GM23338 (cell line): Measurements from ENCODE around the gene ANKZF1. TPM values are rescaled to one million over a fixed set of nuclear protein-coding genes. Genes with fewer than 3 reads are reported as not detected.

Experiments used
- ATAC-seq: fragments of 200-7000 bp; cut with Tn5 transposase; 3 replicates; pipeline ENCODE4 v1.9.1; 2020
- DNase-seq: peaks from one replicate; pipeline ENCODE4 v3.0.0-alpha.2; 2015; ENCODE audit warnings: low spot score
- H2AFZ ChIP-seq: fragments of 200-600 bp; sonication (generic); 2 replicates; pipeline ENCODE4 v1.8.0; 2016; ENCODE audit warnings: antibody characterized with exemption, mild to moderate bottlenecking, moderate library complexity
- H3F3A ChIP-seq: fragments of 200-600 bp; sonication (generic); replicated peaks from 2 replicates; pipeline ENCODE4 v1.8.0; 2017; ENCODE audit warnings: antibody characterized with exemption, mixed run types, low read depth
- H3K27ac ChIP-seq: fragments of 200-600 bp; sonication (generic); 2 replicates; pipeline ENCODE4 v1.6.1; 2016; ENCODE audit warnings: low read depth
- H3K27me3 ChIP-seq: fragments of 200-600 bp; sonication (generic); 2 replicates; pipeline ENCODE4 v1.8.0; 2016; ENCODE audit warnings: mild to moderate bottlenecking, mixed run types, moderate library complexity; ENCODE audit not compliant: insufficient read depth
- H3K36me3 ChIP-seq: fragments of 200-600 bp; sonication (generic); 2 replicates; pipeline ENCODE4 v1.8.0; 2016; ENCODE audit warnings: mild to moderate bottlenecking; ENCODE audit not compliant: insufficient read depth
- H3K4me1 ChIP-seq: fragments of 200-600 bp; sonication (generic); 2 replicates; pipeline ENCODE4 v1.8.0; 2016; ENCODE audit warnings: mild to moderate bottlenecking, moderate library complexity; ENCODE audit not compliant: insufficient read depth
- H3K4me2 ChIP-seq: fragments of 200-600 bp; sonication (generic); 2 replicates; pipeline ENCODE4 v1.7.1; 2017; ENCODE audit warnings: mixed run types
- H3K4me3 ChIP-seq: fragments of 200-600 bp; sonication (generic); 2 replicates; pipeline ENCODE4 v1.6.1; 2016; ENCODE audit warnings: mixed run types
- H3K79me2 ChIP-seq: fragments of 200-600 bp; sonication (generic); replicated peaks from 2 replicates; pipeline ENCODE4 v1.8.0; 2017; ENCODE audit warnings: mild to moderate bottlenecking; ENCODE audit not compliant: insufficient read depth
- H3K9me2 ChIP-seq: fragments of 200-600 bp; sonication (generic); 2 replicates; pipeline ENCODE4 v1.8.0; 2017; ENCODE audit not compliant: insufficient read depth
- H4K20me1 ChIP-seq: fragments of 200-600 bp; sonication (generic); replicated peaks from 2 replicates; pipeline ENCODE4 v1.8.0; 2017; ENCODE audit warnings: mild to moderate bottlenecking; ENCODE audit not compliant: insufficient read depth
- H3K27ac Mint-ChIP-seq: 2 replicates; pipeline ENCODE4 v1.8.0; 2020; ENCODE audit warnings: inconsistent platforms, mild to moderate bottlenecking, moderate library complexity, mixed read lengths
- H3K27me3 Mint-ChIP-seq: 3 replicates; pipeline ENCODE4 v1.8.0; 2022; ENCODE audit warnings: low read depth, mild to moderate bottlenecking, moderate library complexity, mixed read lengths, inconsistent platforms; ENCODE audit not compliant: insufficient read depth, poor library complexity
- H3K36me3 Mint-ChIP-seq: 3 replicates; pipeline ENCODE4 v1.8.0; 2021; ENCODE audit warnings: low read depth, mild to moderate bottlenecking, inconsistent platforms, moderate library complexity, mixed read lengths
- H3K4me1 Mint-ChIP-seq: 3 replicates; pipeline ENCODE4 v1.8.0; 2020; ENCODE audit warnings: mild to moderate bottlenecking, inconsistent platforms, mixed read lengths
- H3K4me3 Mint-ChIP-seq: 3 replicates; pipeline ENCODE4 v1.8.0; 2021; ENCODE audit warnings: moderate library complexity, mild to moderate bottlenecking, inconsistent platforms, mixed read lengths
- H3K9me3 Mint-ChIP-seq: 3 replicates; pipeline ENCODE4 v1.8.0; 2020; ENCODE audit warnings: moderate library complexity, mild to moderate bottlenecking, inconsistent platforms, mixed read lengths
- CREB1 ChIP-seq: fragments of 250-450 bp; sonication (Bioruptor Pico); IDR thresholded peaks from 2 replicates; pipeline ENCODE4 v1.5.0; 2020; ENCODE audit warnings: low read depth, mild to moderate bottlenecking, moderate library complexity
- CTCF ChIP-seq, 2 experiments: fragments of 200-600 bp in 1 of 2; sonication (generic) in 1 of 2; conservative IDR thresholded peaks; 2 replicates each; pipeline versions ENCODE4 v1.5.1 to v1.6.1; 2016 to 2017; ENCODE audit warnings: antibody characterized with exemption in 2 of 2, low read depth in 2 of 2, mild to moderate bottlenecking in 2 of 2, moderate library complexity in 1 of 2
- ETS1 ChIP-seq: IDR thresholded peaks from 2 replicates; pipeline ENCODE4 v1.6.1; 2016; ENCODE audit warnings: antibody characterized with exemption
- EZH2 ChIP-seq: fragments of 200-600 bp; sonication (generic); IDR thresholded peaks from one replicate; pipeline ENCODE4 v1.8.0; 2017; ENCODE audit warnings: antibody characterized with exemption, mild to moderate bottlenecking, low read depth; ENCODE audit not compliant: unreplicated experiment
- EZH2phosphoT487 ChIP-seq: fragments of 200-600 bp; sonication (generic); IDR thresholded peaks from one replicate; pipeline ENCODE4 v1.8.1; 2018; ENCODE audit warnings: antibody characterized with exemption; ENCODE audit not compliant: unreplicated experiment
- JUNB ChIP-seq: IDR thresholded peaks from one replicate; pipeline ENCODE4 v1.6.1; 2016; ENCODE audit warnings: antibody characterized with exemption; ENCODE audit not compliant: unreplicated experiment
- NANOG ChIP-seq: IDR thresholded peaks from 2 replicates; pipeline ENCODE4 v1.6.1; 2016; ENCODE audit warnings: antibody characterized with exemption, borderline replicate concordance
- POLR2AphosphoS5 ChIP-seq: IDR thresholded peaks from 2 replicates; pipeline ENCODE4 v1.6.1; 2016; ENCODE audit warnings: antibody characterized with exemption, low read depth
- REST ChIP-seq: IDR thresholded peaks from one replicate; pipeline ENCODE4 v1.6.1; 2018; ENCODE audit warnings: antibody characterized with exemption; ENCODE audit not compliant: unreplicated experiment
- STAT1 ChIP-seq: IDR thresholded peaks from one replicate; pipeline ENCODE4 v1.6.1; 2016; ENCODE audit warnings: antibody characterized with exemption; ENCODE audit not compliant: unreplicated experiment
- ZNF114 ChIP-seq: fragments of 250-450 bp; sonication (Bioruptor Pico); IDR thresholded peaks from 2 replicates; pipeline ENCODE4 v1.5.0; 2020; ENCODE audit warnings: mild to moderate bottlenecking, moderate library complexity
- ZNF331 ChIP-seq: fragments of 250-450 bp; sonication (Bioruptor Pico); IDR thresholded peaks from 2 replicates; pipeline ENCODE4 v1.5.0; 2020; ENCODE audit warnings: low read depth, mild to moderate bottlenecking, moderate library complexity
- ZNF462 ChIP-seq: fragments of 250-450 bp; sonication (Bioruptor Pico); IDR thresholded peaks from 2 replicates; pipeline ENCODE4 v1.5.0; 2020; ENCODE audit warnings: mild to moderate bottlenecking, moderate library complexity
- polyA plus RNA-seq: library from polyadenylated mRNA; unstranded; fragments of >200 nt; fragmentation: Nextera tagmentation; extraction: Ambion mirVana; gene quantifications from 2 replicates; pipeline ENCODE4 v1.2.1, GENCODE V29; 2016
- total RNA-seq: library from RNA; depleted of rRNA; stranded (reverse); fragments of >200 nt; shearing (Covaris generic); gene quantifications from 2 replicates; pipeline ENCODE4 v1.2.3, GENCODE V29; 2014

The ANKZF1 gene
- total and polyA plus RNA-seq, 2 experiments from 2014 or later = 29.9 to 61.9 TPM

- H3K4me1 ChIP-seq = peaks cover 17% of the 10 kb centered on the region
- H3K27me3 Mint-ChIP-seq = peaks cover 15% of the 10 kb centered on the region
- no peak overlapping the region for H2AFZ ChIP-seq
- H3K9me2 ChIP-seq = no peaks in the 10 kb centered on the region
- H3K4me3 Mint-ChIP-seq = no peak overlapping the region
- DNase-seq (no peak), ATAC-seq (no peak)
- no peaks in the 10 kb centered on the region; the same call in 1 of the 2 replicates for H4K20me1 ChIP-seq
- peaks cover 21% of the 10 kb centered on the region for H3K4me1 Mint-ChIP-seq
- no peaks in the 10 kb centered on the region for H3K27me3 ChIP-seq
- H3K27ac Mint-ChIP-seq = no peak overlapping the region
- no peak overlapping the region for H3K27ac ChIP-seq
- H3K4me2 ChIP-seq = no peak overlapping the region
- peaks cover 5% of the 10 kb centered on the region; the same call in 1 of the 2 replicates for H3K36me3 ChIP-seq
- H3K79me2 ChIP-seq = no peaks in the 10 kb centered on the region
- H3K9me3 Mint-ChIP-seq = no peaks in the 10 kb centered on the region
- H3F3A ChIP-seq = peaks cover 9% of the 10 kb centered on the region; the same call in 1 of the 2 replicates
- H3K4me3 ChIP-seq = no peak overlapping the region
- H3K36me3 Mint-ChIP-seq = peaks cover 50% of the 10 kb centered on the region
- TF ChIP-seq EZH2phosphoT487 = no peak
- TF ChIP-seq POLR2AphosphoS5 = no peak
- no peak for TF ChIP-seq ETS1
- TF ChIP-seq ZNF114 (CRISPR knock-in tag) = no peak
- TF ChIP-seq NANOG = no peak
- no peak for TF ChIP-seq ZNF331 (CRISPR knock-in tag)
- TF ChIP-seq CTCF (conservative IDR thresholded peaks at IDR 0.05; ENCODE audit: low read depth in 2 of 2) = no peak
- TF ChIP-seq STAT1 = no peak
- TF ChIP-seq ZNF462 (CRISPR knock-in tag) = no peak
- no peak for TF ChIP-seq JUNB
- no peak for TF ChIP-seq CREB1
- no peak for TF ChIP-seq REST
- TF ChIP-seq EZH2 = no peak
Measured at GRCh38 chr2:219220652-219221402, 8.8 kb upstream of the ANKZF1 start.
